SK-N-SH treated with all-trans-retinoic acid at 6 μM for 48 hours (cell line): Measurements from ENCODE around the gene STX19.
"Not testable (repeated sequence)": the region's sequence is repeated elsewhere in the genome, so short reads cannot be mapped to it uniquely, and the experiment has no call there.

Experiments
- ATAC-seq: fragments of 200-7000 bp; cut with Tn5 transposase; 3 replicates; pipeline ENCODE4 v1.9.1; 2020; ENCODE audit warnings: mild to moderate bottlenecking, moderate library complexity
- RARB ChIP-seq: fragments of 250-450 bp; sonication (Bioruptor Pico); IDR thresholded peaks from 2 replicates; pipeline ENCODE4 v1.8.0; 2021; ENCODE audit warnings: mild to moderate bottlenecking, moderate library complexity
- ZC3H10 ChIP-seq: fragments of 250-450 bp; sonication (Bioruptor Pico); IDR thresholded peaks from 2 replicates; pipeline ENCODE4 v1.5.1; 2021; ENCODE audit warnings: mild to moderate bottlenecking, moderate library complexity
- ZFP3 ChIP-seq: fragments of 250-450 bp; sonication (Bioruptor Pico); IDR thresholded peaks from 2 replicates; pipeline ENCODE4 v1.5.0; 2020; ENCODE audit warnings: mild to moderate bottlenecking, moderate library complexity

The STX19 gene

GRCh38 chr3:93969443-93969842, 59.0 kb downstream of the STX19 start:
- TF ChIP-seq ZC3H10 (CRISPR knock-in tag) (no peak), ZFP3 (CRISPR knock-in tag) (0 out of 2 replicates have a peak, but pooled peaks have one; percentile 38), RARB (CRISPR knock-in tag) (no peak)
- no peak; the same call in 2 of the 3 replicates for ATAC-seq

GRCh38 chr3:93965106-93965505, 63.3 kb downstream of the STX19 start:
- not testable (repeated sequence) for ATAC-seq
